Keratinocyte (primary cell): Measurements from ENCODE around the gene LSP1. TPM values are rescaled to one million over a fixed set of nuclear protein-coding genes. Genes with fewer than 3 reads are reported as not detected.

Experiments used
- DNase-seq: peaks from one replicate; pipeline ENCODE4 v3.0.0-alpha.2; 2011; ENCODE audit warnings: low read depth, missing footprints, low spot score
- FAIRE-seq: peaks from 2 replicates; lab custom pipeline; 2011; peaks lifted over from hg19 to GRCh38; lab: Jason Lieb, UNC
- H2AFZ ChIP-seq: 2 replicates; pipeline ENCODE4 v1.6.0; 2012; ENCODE audit warnings: low read length, control low read depth, inconsistent platforms; ENCODE audit not compliant: control insufficient read depth
- H3K27ac ChIP-seq: 2 replicates; pipeline ENCODE4 v1.5.1; 2011; ENCODE audit warnings: low read length; ENCODE audit not compliant: control insufficient read depth, insufficient read depth
- H3K27me3 ChIP-seq: 3 replicates; pipeline ENCODE4 v1.6.0; 2011; ENCODE audit warnings: low read length; ENCODE audit not compliant: control insufficient read depth, insufficient read depth; ENCODE audit errors: extremely low read depth
- H3K36me3 ChIP-seq, 2 experiments: 2 replicates in 1 of 2; 3 replicates in 1 of 2; pipeline ENCODE4 v1.5.1; 2011; ENCODE audit warnings: low read length in 2 of 2, mild to moderate bottlenecking in 1 of 2; ENCODE audit not compliant: control insufficient read depth in 2 of 2, insufficient read depth in 2 of 2; ENCODE audit errors: extremely low read depth in 1 of 2
- H3K4me1 ChIP-seq: 3 replicates; pipeline ENCODE4 v1.5.1; 2011; ENCODE audit warnings: low read length; ENCODE audit not compliant: control insufficient read depth, insufficient read depth; ENCODE audit errors: extremely low read depth
- H3K4me2 ChIP-seq: 3 replicates; pipeline ENCODE4 v1.6.0; 2011; ENCODE audit warnings: low read depth, low read length; ENCODE audit not compliant: control insufficient read depth, insufficient read depth; ENCODE audit errors: extremely low read depth
- H3K4me3 ChIP-seq, 3 experiments: fragments of 200-600 bp in 1 of 3; sonication (generic) in 1 of 3; 2 replicates in 2 of 3; 3 replicates in 1 of 3; pipeline ENCODE4 v1.5.1; 2011 to 2016; ENCODE audit warnings: low read length in 3 of 3, mild to moderate bottlenecking in 3 of 3, control low read depth in 2 of 3, inconsistent platforms in 1 of 3, low read depth in 1 of 3, mixed read lengths in 1 of 3, mixed run types in 1 of 3, moderate library complexity in 1 of 3; ENCODE audit not compliant: control insufficient read depth in 2 of 3, insufficient read depth in 2 of 3; ENCODE audit errors: extremely low read depth in 1 of 3
- H3K79me2 ChIP-seq: 2 replicates; pipeline ENCODE4 v1.6.0; 2012; ENCODE audit warnings: low read length; ENCODE audit not compliant: control insufficient read depth, insufficient read depth
- H3K9ac ChIP-seq: 3 replicates; pipeline ENCODE4 v1.6.0; 2011; ENCODE audit warnings: low read length; ENCODE audit not compliant: control insufficient read depth, insufficient read depth; ENCODE audit errors: extremely low read depth
- H3K9me1 ChIP-seq: 3 replicates; pipeline ENCODE4 v1.6.0; 2011; ENCODE audit warnings: low read length; ENCODE audit not compliant: control insufficient read depth, insufficient read depth; ENCODE audit errors: extremely low read depth
- H3K9me3 ChIP-seq: 2 replicates; pipeline ENCODE4 v1.5.1; 2012; ENCODE audit warnings: low read depth, low read length; ENCODE audit not compliant: control insufficient read depth
- H4K20me1 ChIP-seq: 3 replicates; pipeline ENCODE4 v1.6.0; 2011; ENCODE audit warnings: low read length; ENCODE audit not compliant: control insufficient read depth, insufficient read depth; ENCODE audit errors: extremely low read depth
- EZH2 ChIP-seq: IDR thresholded peaks from one replicate; pipeline ENCODE4 v1.6.1; 2012; ENCODE audit warnings: inconsistent platforms, mild to moderate bottlenecking, low read length, moderate library complexity
- dilution Hi-C: fragments of 300-500 bp; cut with MboI; formaldehyde crosslinking; loops from one replicate; pipeline ENCODE4 v1.7.0; 2020; ENCODE audit warnings: low sequenced_read_pairs; ENCODE audit not compliant: extremely low pct_ligation_motif_present
- polyA plus RNA-seq, 5 experiments: library from polyadenylated mRNA; depleted of rRNA in 3 of 5; stranded (reverse) in 3 of 5; stranded (forward) in 1 of 5; unstranded in 1 of 5; fragments of >200 nt; gene quantifications; 1 replicate in 1 of 5; 2 replicates in 3 of 5; 3 replicates in 1 of 5; pipeline versions ENCODE4 v1.2.1 to v1.2.3, GENCODE V29; 2011 to 2012; ENCODE audit warnings: missing spikeins in 2 of 5, low read depth in 1 of 5, low replicate concordance in 1 of 5
- TF ChIP-seq, protein P1 (sequence below), 3 experiments: IDR thresholded peaks in 1 of 3; conservative IDR thresholded peaks in 1 of 3; optimal IDR thresholded peaks in 1 of 3; 2 replicates in 2 of 3; 3 replicates in 1 of 3; pipeline versions ENCODE3 to v1.5.1; 2011; ENCODE audit warnings: low read length in 3 of 3, mild to moderate bottlenecking in 3 of 3, moderate library complexity in 2 of 3, control low read depth in 1 of 3, inconsistent platforms in 1 of 3; ENCODE audit not compliant: insufficient read depth in 2 of 3; ENCODE audit errors: extremely low read depth in 1 of 3

LSP1 gene
- polyA plus RNA-seq, 1 donor (not counting 4 experiments of a cell fraction or from before 2014, with no cell fraction given) = 0.94 TPM

DNA sequence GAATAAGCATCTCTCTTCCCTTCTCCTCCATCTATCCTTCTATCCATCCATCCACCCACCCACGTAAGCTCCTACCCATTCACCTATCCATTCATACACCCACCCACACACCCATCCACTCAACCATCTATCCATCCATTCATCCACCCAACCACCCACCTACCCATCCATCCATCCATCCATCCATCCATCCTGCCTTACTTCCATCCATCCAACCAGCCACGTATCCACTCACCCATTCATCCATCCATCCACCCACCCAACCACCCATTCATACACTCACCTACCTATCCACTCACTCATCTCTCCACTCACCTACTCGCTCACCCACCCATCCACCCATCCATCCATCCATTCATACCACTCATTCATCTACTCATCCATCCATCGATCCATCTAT lies 79.8 kb downstream of the LSP1 start:
- Histone ChIP-seq H4K20me1 (no peaks in the 10 kb centered on the region), H3K9me1 (no peaks in the 10 kb centered on the region), H3K4me2 (no peak overlapping the region), H3K27me3 (peaks cover 4% of the 10 kb centered on the region), H3K36me3 (no peaks in the 10 kb centered on the region), H3K4me1 (no peaks in the 10 kb centered on the region), H3K4me3 (no peak overlapping the region), H3K9me3 (no peaks in the 10 kb centered on the region), H2AFZ (no peak overlapping the region), H3K27ac (no peak overlapping the region), H3K79me2 (no peaks in the 10 kb centered on the region), H3K9ac (no peak overlapping the region)
- TF ChIP-seq EZH2 = no peak
- TF ChIP-seq, protein P1, sequence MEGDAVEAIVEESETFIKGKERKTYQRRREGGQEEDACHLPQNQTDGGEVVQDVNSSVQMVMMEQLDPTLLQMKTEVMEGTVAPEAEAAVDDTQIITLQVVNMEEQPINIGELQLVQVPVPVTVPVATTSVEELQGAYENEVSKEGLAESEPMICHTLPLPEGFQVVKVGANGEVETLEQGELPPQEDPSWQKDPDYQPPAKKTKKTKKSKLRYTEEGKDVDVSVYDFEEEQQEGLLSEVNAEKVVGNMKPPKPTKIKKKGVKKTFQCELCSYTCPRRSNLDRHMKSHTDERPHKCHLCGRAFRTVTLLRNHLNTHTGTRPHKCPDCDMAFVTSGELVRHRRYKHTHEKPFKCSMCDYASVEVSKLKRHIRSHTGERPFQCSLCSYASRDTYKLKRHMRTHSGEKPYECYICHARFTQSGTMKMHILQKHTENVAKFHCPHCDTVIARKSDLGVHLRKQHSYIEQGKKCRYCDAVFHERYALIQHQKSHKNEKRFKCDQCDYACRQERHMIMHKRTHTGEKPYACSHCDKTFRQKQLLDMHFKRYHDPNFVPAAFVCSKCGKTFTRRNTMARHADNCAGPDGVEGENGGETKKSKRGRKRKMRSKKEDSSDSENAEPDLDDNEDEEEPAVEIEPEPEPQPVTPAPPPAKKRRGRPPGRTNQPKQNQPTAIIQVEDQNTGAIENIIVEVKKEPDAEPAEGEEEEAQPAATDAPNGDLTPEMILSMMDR (optimal IDR thresholded peaks at IDR 0.05 in 1 of 3, IDR thresholded peaks at IDR 0.05 in 1 of 3, conservative IDR thresholded peaks at IDR 0.05 in 1 of 3; ENCODE audit: extremely low read depth in 1 of 3, insufficient read depth in 2 of 3, low read length in 3 of 3) = no peak
- dilution Hi-C loops = no loop called here
- DNase-seq (no peak), FAIRE-seq (no peak)

DNA sequence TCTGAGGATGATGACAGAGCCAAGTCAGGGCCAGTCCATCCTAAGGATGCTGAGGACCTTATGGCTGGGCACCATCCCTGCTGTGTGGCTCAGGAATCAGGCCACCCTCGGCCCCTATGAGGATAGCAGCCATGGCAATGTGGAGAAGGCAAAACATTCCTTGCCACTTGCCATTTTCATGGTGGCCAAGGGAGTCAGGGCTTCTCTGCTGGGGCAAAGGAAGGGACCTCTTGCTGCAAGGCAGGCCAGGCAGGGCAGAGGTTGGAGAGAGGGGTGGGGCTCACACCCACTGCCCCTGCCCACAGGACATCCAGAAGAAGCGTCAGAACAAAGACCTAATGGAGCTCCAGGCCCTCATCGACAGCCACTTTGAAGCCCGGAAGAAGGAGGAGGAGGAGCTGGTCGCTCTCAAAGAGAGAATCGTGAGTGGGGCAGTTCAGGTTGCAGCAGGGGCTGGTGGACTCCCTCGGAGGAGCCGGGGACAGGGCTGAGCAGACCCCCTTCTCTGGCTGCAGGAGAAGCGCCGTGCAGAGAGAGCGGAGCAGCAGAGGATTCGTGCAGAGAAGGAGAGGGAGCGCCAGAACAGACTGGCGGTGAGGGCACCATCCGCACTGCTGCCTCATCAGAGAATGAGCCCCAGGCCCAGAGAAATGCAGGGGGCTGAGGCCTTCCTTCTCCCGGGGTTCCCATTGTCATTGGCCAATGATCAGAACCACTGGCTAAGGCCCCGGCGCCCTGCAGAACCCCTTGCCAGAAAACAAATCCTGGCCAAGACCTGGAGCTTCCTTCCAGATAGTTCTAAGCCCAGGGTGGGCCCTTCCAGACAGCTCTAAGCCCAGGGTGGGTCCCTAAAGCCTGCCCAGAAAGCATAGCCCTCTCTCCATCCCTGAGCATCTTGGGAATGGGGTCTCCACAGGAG lies 80.8 kb downstream of the LSP1 start:
- no peaks in the 10 kb centered on the region for H3K4me1 ChIP-seq
- H3K9me3 ChIP-seq = no peaks in the 10 kb centered on the region
- H2AFZ ChIP-seq = no peak overlapping the region
- no peak for FAIRE-seq
- DNase-seq = no peak
- no peaks in the 10 kb centered on the region for H3K79me2 ChIP-seq
- H3K9ac ChIP-seq = no peak overlapping the region
- no peak overlapping the region for H3K27ac ChIP-seq
- no peaks in the 10 kb centered on the region for H3K36me3 ChIP-seq
- no peaks in the 10 kb centered on the region for H4K20me1 ChIP-seq
- H3K9me1 ChIP-seq = no peaks in the 10 kb centered on the region
- dilution Hi-C loops = no loop called here
- TF ChIP-seq EZH2 = no peak
- TF ChIP-seq, protein P1 (optimal IDR thresholded peaks at IDR 0.05 in 1 of 3, IDR thresholded peaks at IDR 0.05 in 1 of 3, conservative IDR thresholded peaks at IDR 0.05 in 1 of 3; ENCODE audit: extremely low read depth in 1 of 3, insufficient read depth in 2 of 3, low read length in 3 of 3) = no peak
- peaks cover 2% of the 10 kb centered on the region for H3K27me3 ChIP-seq
- H3K4me3 ChIP-seq = no peak overlapping the region
- no peak overlapping the region for H3K4me2 ChIP-seq
